HG03066 (cell line): ENCODE measurements around the gene DCC.

ENCODE experiments used
- ATAC-seq: cut with Tn5 transposase; IDR thresholded peaks from one replicate; pipeline ENCODE4 v1.9.1; 2021; ENCODE audit warnings: low read depth; ENCODE audit not compliant: unreplicated experiment

Gene DCC

DNA sequence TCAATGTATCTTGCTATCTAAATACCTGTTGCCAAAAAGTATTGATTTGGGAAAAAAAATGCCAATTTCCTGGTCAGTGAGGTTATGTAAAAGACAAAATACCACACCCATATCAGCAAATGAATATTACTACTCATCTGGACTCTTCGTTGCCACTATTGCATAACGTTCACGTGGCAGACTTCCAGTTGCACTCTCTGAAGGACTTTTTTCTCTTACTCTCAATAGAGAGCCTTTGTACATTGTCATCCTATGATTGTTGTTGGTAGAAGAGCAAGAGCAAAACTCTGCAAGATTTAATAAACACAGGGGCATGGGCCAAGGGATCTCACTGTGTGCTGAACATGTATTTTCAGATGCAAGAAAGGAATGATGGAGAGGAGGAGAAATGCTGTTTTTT is 1194.7 kb downstream of the DCC start:
- ATAC-seq = no peak

- no peak for ATAC-seq
Measured at GRCh38 chr18:53536908-53537307, 1196.9 kb downstream of the DCC start.

GRCh38 chr18:53541924-53542323 is 1201.9 kb downstream of the DCC start:
- ATAC-seq = no peak

DNA sequence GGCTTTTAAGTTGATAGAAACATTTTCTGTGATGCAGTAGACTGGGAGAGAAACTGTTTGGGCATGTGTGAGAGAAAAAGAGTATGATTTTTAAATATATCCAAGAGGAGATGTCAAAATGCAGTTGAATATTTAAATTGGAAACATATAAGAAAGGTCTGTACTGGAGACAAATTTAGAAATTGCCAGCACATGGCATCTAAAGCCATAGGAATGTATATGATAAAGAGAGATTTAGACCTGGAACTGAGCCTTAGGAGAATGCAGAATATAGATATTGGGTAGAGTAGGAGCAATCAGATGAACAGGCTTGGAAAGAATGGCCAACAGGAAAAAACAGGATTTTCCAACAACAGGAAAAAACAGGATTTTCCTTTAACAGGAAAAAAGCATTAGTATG is 1203.7 kb downstream of the DCC start:
- ATAC-seq = no peak

DNA sequence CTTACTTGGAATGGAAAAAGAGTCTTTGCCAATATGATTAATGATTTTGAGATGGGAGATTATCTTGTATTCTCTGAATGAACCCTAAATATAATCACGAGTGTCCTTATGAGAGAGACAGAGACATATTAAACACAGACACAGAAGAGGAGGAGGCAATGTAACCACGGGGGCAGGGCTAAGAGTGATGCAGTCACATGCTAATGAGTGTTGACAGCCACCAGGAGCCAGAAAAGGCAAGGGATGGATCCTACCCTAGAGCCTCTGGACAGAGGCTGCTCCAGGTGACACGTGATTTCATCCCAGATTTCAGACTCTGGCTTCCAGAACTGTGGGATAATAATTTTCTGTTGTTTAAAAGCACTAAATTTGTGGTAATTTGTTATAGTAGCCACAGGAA is 1204.9 kb downstream of the DCC start:
- no peak for ATAC-seq

DNA sequence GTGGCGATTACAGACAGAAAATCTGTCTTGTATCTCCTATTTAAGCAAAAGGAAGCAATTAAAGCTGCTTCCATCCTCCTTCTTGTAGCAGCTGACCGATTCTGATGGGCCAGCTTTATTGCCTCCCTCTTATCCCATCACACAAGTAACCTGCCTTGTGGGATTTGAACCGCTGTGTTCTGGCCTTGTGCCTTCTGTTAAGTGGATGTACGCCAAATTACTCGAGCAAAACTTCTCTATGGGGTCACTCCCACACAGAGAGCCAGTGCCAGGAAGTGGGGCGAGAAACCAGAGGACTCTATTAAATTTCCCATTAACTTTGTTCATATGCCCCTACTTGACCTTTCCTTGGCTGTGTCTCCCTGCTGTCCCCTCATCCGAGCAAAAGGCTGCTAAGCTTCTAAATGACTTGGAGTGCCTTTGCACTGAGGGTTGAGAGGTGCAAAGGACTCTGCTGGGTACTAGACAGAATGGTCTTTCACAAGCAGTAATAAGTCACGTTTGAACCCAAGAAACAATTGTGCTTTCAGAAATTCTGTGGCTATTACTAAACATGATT is 1212.0 kb downstream of the DCC start:
- no peak for ATAC-seq

DNA sequence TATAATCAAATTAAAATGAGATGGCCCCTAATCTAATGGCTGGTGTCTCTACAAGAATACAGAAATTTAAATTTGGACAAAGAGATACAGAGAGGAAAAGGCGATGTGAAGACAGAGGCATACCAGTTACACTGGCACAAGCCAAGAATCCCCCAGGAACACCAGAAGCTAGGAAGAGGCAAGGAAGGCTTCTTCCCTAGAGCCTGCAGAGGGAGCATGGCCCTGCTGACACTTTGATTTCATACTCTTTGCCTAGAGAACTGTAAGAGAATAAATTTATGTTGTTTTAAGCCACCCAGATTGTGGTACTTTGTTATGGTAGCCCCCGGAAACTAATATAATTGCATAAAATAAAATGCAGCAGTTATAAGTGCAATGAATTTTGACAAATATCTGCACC is 1213.0 kb downstream of the DCC start:
- ATAC-seq = no peak

- no peak for ATAC-seq
Measured at GRCh38 chr18:53556450-53556849, 1216.5 kb downstream of the DCC start.

DNA sequence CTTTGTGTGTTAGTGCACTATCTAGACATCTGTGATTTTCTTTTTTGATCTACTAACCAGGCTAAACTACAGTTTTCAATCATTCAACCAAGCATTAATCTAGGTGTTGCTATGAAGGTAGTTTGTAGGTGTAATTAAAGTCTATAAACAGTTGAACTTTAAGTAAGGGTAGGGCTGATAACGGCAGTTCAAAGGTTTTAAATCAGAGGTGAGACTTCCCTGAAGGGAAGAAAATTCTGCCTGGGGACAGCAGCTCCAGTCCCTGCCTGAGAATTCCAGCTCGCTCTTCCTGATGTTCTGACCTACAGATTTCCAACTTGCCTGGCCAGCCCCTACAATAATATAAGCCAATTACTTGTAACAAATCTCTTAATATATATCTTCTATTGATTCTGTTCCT is 1220.5 kb downstream of the DCC start:
- no peak for ATAC-seq

GRCh38 chr18:53566626-53567025 is 1226.6 kb downstream of the DCC start:
- ATAC-seq = no peak

DNA sequence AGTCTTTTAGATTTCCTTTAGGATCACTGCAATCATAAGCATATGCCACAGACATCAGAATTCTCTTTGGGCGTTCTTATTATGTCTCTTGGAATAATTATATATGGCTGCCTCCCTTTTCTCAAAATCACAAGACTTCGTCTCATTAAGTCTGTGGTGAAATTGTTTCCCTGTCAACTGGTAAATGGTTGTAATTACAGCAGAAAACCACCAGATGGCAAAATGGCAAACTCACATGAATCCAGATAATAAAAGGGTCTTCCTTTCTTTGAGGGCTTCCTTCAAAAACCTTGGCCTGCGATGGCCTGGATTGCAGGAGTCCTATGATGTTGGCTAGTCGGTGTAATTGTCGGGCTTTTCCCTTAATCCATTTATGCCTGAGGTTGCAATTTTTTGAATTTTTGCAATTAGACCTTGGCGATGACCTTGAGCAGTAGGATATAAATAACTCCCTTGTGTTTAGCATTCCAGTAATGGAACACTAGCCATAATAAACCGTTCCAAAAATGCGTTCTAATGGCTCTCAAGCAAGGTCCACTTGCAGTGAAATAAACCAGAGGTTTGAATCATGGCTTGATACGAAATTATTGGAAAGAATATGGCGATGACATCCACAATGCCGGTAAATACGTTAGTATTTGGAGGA is 1228.1 kb downstream of the DCC start:
- ATAC-seq = no peak
